Measurements from ENCODE around the gene KCNMB4.

GRCh38 chr12:70399311-70399710 lies 33.2 kb downstream of the KCNMB4 start:
- TF ChIP-seq CTCF (conservative IDR thresholded peaks at IDR 0.05; ENCODE audit: low read depth, low read length) (no peak), EZH2 (IDR thresholded peaks at IDR 0.05; ENCODE audit: borderline replicate concordance, low read depth, low read length, poor library complexity, severe bottlenecking) (no peak)

All from A673 (cell line).